Measurements from ENCODE around the gene CEP152.
"Not testable (repeated sequence)": the region's sequence is repeated elsewhere in the genome, so short reads cannot be mapped to it uniquely, and the experiment has no call there.

CEP152 gene

DNA sequence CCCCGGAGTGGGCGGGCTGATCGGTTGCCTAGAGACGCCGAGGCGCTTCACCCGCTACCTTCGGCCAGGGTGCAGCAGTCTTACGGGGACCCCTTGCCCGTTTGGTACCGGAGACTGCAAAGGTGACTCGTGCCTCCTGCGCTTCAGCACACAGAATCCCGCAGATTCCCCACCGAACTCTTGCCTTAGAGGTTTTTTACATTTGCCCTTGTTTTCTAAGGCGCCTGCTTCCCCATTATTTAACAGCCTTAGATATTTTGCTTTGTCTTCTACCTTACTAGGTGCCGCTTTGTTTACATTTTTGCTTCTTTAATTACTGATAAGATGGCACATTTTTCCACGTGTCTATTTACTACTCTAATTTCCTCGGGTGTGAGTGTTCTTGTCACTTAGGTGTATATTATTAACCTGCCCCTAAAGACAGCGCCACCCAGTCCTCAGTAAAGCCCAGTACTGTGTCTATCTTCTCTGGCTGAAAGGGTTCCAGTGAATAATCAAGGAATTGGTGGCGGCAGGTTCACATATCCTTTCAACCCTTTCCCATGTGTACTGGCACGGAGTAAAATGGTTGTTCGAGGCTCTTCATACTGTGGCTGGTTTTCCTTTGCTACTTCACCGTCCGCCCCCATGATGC is 573 bp upstream of the CEP152 start:
- DNase-seq = no peak

DNA sequence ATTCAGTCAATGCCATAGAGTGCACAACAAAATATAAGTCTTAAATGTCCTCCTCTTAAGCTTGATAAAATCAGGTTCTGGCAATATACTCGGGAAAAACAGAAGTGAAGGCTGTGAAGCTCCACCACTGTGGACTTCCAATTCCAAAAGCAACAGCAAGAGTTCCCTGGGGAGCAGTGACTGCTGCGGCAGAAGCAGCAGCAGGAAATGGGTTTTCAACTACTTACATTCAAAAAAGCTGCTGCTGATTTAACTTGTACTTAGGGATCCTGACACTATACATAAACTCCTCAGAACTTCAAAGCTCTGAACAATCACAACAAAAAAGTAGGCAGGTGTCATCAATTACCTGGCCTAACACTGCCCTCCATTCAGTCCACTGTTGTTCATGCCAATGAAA is 4.7 kb downstream of the CEP152 start:
- no peak for DNase-seq

DNA sequence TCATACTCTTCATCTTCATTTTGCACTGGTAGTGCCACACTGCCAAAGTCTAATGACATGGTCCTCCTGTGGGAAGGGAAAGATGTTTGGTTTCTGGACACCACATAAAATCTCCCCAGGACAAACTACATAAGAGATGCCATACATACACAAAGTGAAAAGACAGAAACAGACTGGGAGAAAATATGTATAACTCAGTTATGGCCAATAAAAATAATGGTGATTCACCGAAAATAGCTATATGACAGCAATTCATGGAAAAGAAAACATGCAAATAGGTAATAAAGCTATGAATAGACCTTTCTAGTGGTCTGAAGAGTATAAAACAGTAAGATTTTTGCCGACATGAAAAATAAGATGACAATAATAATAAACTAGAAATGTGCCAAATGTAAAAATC is 5.3 kb downstream of the CEP152 start:
- no peak for DNase-seq

DNA sequence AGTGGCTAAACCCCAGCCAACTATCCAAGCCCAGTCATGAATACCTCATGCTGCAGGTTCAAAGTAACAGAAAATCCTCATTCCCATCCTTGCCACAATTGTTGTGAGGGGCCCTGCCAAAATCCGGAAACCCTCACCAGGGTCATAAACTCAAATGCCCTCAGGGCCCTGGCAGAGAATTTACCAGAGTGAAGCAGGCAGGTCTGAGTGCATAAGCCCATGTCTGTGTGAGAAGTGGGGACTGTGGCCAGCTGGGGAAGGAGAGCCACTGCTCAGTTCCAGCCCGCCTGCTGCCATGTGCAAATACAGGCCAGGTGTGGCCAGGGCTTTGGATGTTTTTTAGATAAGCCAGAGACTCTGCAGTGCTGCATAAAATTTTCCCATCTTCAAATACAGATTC is 7.0 kb downstream of the CEP152 start:
- DNase-seq = no peak

DNA sequence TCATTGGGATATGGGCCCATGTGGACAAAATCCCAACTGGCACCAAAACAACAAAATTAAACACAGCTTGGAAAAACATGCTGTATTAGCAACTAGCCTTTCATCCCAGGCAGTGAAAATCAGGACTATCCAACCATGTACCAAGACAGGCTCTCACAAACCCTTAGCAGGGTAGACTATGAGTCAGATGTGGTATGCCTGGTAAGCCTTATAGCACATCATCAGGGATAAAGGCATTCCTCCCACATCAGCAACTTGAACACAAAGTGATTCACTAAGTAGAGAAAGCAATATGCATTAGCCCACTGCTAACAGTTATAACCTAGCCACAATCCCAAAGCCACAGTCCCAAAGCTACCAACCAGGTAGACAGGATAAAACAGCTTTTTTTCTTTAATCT is 8.0 kb downstream of the CEP152 start:
- peak in 2 of 4 experiments; percentile 16 to 49 for DNase-seq

DNA sequence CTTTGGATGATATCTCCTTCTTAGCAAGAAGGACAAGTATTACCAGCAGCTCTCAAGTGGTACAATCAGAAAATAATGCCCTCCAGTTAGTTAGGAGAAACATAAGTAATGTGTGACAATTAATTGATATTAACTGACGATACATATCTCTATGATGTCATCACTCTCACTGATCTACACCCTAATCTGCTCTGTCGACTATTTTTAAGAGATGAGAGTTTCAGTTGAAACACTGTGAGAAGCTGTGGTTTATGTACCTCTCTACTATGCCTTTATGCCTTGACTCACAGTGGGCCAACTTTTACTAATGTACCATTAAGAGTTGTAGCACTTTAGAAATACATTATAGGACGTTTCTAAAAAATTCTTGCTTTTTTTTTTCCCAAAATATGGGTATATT is 8.6 kb downstream of the CEP152 start:
- no peak for DNase-seq

DNA sequence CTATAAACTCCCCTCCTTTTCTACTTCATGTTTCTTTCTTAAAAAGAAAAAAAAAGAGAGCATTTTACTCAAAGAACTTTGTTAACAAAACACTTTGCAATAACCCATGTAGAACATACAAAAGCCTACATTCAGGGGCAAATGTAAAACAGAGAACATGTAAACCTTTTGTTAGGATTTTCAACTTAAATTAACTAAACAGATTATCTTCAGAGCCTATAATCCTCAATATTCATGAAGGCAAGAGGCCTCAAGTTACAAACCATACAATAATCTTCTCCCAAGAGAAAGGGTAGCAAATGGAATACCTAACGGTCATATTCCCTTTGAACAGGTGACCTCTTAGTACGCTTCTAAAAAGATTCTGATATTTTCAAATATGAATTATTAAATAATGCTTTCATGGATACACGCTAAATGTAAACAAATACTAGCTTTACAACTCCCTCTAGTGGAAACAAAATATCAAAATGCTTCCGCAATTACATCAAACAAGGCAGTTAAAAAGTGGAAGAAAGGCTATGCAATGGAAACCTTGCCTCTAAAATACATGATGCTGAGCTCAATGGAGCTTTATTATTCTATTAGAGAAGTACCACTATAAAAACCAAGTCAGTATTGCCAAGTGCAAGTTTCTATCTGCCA is 9.9 kb downstream of the CEP152 start:
- peak in 3 of 4 experiments; percentile 11 to 77 (median 68) for DNase-seq

DNA sequence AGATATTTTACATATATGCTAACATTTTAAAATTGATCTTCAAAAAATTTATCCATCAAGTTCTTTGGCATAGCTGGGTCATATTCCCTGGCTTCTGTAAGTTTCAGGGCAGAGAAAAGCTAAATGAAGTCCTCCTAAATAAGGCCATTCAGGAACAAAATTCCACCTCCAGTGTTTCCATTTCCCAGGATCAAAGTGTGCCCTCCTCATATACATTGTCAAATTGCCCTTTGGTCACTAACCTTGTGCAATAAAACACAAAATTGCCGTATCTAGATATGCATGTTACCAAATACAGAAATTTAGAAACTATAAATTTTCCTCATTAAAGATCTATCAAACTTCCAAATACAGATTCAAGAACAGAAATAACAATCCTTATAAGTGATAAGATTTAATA is 10.6 kb downstream of the CEP152 start:
- DNase-seq = no peak

DNA sequence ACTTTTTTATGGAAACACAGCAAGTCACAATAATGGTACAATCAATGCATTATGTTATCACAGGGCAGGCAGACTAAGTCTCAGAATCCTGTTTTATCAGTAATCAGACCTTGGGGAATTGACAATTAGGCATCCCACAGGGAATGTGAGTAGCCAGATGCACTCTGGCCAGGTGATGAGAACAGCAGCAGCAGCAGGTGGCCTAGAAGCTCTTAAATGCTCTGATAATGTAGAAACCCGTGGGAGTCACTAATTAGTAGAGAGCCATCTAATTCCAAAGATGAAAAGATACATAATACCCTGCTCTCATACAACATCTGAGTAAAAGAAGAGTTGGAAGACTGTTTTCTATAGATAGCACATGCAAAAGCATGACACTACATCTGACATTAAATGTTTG is 12.6 kb downstream of the CEP152 start:
- no peak for DNase-seq

DNA sequence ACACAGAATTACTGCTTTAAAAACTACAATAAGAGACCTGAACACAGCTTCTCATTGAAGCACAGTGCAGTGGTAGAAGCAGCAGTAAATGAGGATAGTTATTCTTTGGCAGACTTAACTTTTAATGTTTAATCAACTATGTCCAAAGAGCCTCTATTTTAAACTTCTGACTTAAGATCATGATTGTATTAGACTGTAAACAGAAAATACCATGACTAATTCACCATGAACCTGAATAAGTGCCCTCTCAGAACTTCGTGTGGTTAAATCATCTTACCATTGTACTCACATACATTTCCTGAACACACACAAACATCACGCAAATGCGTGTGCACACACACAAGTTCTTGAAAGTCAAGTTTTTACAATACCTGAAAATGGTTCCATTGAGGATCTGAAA is 13.9 kb downstream of the CEP152 start:
- no peak for DNase-seq

DNA sequence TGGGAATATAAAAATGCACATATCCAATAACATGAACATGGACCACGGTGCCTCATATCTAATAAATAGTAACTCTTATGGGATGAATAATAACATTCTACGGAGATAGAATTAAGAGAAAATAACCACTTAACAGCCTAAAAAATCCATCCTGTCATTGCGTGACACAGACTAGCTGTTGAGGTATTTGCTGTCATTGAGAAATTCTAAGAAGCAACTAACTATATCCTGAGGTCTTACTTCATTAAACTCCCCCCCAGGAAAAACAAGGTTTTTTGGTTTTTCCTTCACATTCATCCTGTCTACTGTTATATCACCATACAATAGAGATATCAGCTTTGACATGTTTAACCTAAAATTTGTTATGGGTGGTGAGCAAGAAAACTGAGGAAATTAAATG is 14.3 kb downstream of the CEP152 start:
- DNase-seq = no peak

DNA sequence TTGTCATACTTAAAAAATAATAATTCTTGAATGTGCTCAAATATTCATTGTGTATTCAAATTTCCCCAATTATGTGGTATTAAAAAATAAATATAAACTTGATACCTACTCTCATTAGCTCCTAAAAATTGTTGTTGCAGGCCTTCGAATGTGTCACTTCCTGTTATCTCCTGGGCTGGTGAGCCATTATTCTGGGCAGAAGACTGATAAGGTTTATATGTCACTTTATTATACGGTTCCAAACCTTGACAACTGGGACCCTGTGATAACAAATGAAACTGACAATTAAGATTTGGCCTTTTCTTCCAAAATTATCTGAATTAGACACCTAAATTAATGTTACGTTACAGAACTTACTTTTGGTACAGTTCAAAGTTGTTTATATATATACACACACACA is 15.0 kb downstream of the CEP152 start:
- no peak for DNase-seq

DNA sequence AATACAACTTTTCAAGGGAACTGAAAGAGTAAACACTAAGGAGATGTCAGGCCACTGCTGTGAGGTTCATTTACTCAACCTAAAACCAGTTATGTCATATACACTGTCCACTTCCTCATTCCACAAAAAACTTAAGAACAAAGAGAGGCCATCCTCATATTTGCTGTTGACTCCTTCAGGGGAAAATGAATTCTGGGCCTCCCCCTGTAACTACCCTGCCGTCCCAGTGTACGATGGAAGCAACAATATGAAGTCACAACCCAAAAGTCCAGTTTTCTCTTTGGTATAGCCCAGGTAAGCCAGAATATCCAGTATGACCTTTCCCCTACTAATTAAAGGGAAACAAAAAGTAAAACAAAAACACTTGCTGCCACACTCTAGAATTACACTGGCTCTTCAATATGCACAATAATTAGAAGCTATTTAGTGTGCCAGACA is 16.2 kb downstream of the CEP152 start:
- DNase-seq = peak; percentile 33 to 76 (median 55)

DNA sequence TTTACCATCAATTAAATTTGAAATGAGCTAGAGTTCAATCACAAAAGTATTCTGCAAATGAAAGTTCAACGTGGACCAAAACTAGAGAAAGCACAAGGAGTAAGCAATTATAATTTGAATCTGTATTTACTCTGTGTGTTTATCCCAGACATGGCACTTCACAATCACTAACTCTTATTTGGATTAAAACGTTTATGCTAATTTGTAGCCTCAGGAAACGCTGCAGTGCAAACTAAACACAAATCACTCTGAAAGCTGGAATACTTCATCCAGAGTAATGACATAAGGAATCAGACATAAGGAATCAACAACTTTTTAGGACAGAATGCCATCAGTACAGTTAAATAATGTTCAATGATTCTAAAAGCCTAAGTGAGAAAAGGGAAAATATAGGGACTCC is 18.5 kb downstream of the CEP152 start:
- no peak for DNase-seq

DNA sequence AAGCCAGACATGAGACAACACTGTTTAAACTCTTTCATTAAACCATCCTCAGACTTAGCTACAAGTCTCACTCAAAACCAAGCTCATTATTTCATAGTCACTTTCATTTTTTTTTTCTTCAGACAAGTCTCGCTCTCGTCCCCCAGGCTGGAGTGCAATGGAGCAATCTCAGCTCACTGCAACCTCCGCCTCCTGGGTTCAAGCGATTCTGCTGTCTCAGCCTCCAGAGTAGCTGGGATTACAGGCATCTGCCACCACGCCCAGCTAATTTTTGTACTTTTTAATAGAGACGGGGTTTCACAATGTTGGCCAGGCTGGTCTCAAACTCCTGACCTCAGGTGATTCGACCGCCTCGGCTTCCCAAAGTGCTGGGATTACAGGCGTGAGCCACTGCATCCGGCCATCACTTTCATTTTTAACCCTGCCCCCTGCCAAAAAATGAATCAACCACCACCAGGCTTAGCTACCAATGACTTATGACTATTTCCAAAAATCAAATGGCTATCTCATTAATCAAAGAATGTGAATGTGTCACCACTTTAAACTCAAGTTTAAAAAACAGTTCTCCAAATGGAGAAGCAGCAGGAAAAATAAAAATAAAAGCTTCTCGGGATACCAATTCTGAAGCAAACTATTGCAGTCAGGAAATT is 20.3 kb downstream of the CEP152 start:
- DNase-seq = not testable (repeated sequence)

DNA sequence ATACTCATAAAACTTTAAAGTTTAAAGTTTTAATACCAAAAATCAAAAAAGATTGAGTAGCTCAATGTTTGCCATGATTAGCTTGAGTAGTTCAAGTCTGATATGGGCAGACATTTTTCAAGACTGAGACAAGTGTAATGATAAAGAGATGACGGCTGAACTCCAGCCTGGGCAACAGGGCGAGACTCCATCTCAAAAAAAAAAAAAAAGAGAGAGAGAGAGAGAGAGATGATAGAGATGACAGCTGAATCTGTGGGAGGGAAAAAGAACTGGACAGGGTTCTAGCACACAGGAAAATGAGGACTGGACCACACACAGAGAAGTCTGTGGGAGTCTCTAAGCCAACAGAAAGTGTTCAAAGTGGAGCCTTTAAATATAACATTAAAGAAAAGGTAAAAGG is 25.2 kb downstream of the CEP152 start:
- no peak for DNase-seq

DNA sequence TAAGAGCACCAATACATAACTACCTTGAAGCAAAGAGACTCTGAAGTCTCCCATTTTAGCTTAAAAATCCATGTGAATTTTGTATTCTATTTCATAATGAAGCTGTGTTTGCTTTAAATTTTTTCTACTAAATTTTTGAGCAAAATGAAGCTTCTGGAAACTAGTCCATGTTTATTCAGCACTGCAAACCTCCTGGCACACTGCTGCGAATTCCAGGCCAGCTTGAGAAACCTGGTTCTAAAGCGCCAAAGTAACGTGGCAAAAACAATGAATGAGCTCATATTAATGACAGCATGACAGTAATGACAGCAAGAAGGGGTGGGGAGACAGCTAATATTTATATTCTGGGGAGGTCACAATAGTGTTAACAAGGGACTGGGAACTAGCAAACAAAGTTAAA is 25.7 kb downstream of the CEP152 start:
- DNase-seq = no peak

DNA sequence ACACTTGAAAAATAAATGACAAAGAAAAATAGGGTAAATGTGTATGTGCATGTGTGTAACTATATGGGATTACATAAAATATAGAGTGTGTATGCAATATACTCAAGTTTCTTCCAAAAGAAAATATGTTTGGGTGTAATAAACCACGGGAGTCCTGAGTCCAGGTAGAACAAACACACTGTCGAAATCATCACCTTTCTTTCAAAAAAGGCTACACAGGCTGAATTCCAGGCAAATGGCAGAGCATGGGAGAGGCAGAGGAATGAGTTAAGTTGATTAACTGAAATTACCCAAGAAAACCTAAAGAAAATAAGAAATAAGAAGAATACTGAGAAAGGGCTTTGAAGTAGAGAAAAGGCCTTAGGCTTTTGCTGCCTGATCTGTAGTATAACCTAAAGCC is 26.1 kb downstream of the CEP152 start:
- DNase-seq = no peak

DNA sequence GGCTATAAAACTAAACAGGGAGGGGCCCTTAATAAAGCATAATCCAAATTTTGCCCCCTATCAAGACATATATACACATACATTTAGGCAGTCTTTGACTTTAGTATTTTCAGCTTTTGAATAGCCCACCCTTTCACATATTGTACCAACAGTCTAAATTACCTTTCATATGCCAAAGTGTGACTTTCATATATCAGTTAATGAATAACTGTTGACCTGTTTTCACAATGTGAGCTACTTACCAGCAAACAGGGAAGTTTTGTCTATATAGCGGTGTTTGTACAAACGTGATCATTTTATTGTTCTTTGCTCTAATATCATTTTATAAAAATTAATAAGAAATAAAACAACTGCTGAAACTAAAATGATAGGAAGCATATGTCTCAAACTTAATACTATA is 28.0 kb downstream of the CEP152 start:
- DNase-seq = no peak

DNA sequence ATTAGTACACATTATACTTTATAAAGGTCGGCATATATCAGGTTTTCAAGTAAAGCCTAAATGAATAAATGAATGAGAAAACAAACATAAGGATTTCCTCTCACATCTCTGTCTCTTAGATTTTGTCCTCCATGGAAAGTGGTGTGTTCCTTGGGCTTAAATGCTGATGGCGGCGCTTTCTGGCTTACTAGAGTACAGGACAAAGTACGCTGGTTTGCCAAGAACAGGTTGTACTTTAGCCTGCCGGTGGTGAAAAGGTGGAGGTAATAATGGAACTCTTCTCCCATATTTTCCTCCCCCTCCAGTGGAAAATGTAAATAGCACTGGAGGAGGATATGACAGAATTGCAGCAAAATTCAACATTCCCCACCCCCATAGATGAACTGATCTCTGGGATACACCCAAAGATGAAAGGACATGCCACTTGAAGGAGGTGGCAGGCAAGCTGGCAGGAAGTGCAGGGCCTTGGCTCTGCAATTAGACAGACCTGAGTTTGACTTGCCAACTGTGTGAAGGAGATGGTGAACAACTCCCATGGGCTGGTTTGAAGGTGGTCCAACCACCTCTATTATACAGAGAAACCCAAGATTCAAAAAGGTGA is 29.3 kb downstream of the CEP152 start:
- DNase-seq = no peak

DNA sequence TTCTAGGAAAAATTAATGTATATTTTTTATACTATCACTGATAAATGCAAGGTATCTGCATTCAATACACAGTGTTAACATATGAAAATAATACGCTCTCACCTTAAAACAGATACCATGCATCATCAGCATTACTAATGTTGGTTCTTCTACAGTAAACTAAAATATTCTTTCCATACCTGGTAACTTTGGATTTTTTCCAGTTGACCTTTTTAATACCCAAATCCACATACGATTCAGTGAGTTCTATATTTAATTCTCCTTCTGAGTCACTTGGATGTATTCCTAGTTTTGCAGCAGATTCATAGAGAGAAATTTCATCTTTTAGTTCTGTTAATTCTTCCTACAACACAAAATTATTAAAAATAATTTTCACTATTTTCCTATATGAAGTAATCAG is 29.9 kb downstream of the CEP152 start:
- no peak for DNase-seq

DNA sequence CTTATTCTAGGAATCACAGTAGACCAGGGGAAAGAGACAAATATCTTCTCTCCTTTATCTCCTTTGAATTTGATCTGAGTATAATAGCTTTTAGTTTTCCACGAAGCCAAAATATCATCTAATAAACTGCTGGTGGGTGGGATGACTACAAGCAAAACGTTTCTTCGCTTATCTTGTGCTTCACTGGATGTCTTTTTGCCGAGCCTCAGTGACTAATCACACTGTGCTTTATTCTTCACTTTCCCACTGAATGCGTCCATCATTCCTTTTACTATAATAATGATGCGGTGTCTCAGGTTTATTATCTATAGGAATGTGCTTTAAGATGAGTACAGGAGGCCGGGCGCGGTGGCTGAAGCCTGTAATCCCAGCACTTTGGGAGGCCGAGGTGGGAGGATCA is 32.5 kb downstream of the CEP152 start:
- DNase-seq = no peak

DNA sequence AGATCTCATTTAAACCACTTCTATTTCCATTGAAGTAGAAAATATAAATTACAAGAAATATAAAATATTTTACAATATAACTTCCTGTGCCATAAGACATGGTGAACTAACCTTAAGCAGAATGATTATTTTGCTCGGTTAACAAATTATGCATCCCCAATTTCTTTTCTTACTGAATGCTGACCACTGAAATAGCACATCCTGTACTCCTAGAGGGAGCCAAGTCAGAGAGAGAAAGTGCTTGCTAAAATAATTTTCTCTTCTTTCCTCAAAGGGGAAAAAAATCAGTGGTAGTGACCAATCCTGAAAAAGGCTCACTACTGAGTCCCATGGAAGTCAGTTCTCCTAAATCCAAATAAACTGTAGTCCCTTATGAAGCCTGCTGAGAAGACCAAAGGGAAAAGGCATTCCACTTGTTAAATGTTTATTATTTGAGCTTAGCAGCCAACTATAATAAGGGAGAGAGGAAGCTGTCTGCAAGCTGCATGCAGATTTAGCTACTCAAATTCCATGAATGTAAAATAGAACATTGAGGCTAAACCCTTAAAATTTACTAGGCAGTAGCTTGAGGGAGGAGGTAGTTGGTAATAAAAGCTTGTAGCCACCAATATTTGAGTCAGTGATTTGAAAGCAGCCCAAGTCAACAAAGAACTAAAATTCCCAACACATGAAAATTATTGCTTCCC is 33.1 kb downstream of the CEP152 start:
- DNase-seq = no peak

All from suppressor macrophage (primary cell).